ENCODE measurements around the gene TRAPPC12. TPM values are rescaled to one million over a fixed set of nuclear protein-coding genes. Genes with fewer than 3 reads are reported as not detected.

TRAPPC12 gene
- total RNA-seq, 1 donor from 2014 or later = 130 TPM

GRCh38 chr2:3429066-3429610, 49.6 kb downstream of the TRAPPC12 start:
- Mint-ChIP-seq H3K36me3 (ENCODE audit: unreplicated experiment) (no peaks in the 10 kb centered on the region), H3K4me3 (ENCODE audit: unreplicated experiment) (no peak overlapping the region), H3K27ac (ENCODE audit: unreplicated experiment) (peak overlapping the region; percentile 46), H3K27me3 (ENCODE audit: unreplicated experiment) (no peaks in the 10 kb centered on the region), H3K9me3 (ENCODE audit: unreplicated experiment) (peaks cover 3% of the 10 kb centered on the region), H3K4me1 (ENCODE audit: low read depth, unreplicated experiment) (peaks cover 34% of the 10 kb centered on the region)
- DNase-seq = no peak
- no peak for TF ChIP-seq CTCF (IDR thresholded peaks at IDR 0.05; ENCODE audit: partially characterized antibody, unreplicated experiment)

GRCh38 chr2:3430172-3430571, 50.7 kb downstream of the TRAPPC12 start:
- peak overlapping the region; percentile 40 for H3K27ac Mint-ChIP-seq (ENCODE audit: unreplicated experiment)
- peaks cover 39% of the 10 kb centered on the region for H3K4me1 Mint-ChIP-seq (ENCODE audit: low read depth, unreplicated experiment)
- TF ChIP-seq CTCF (IDR thresholded peaks at IDR 0.05; ENCODE audit: partially characterized antibody, unreplicated experiment) = no peak
- H3K9me3 Mint-ChIP-seq (ENCODE audit: unreplicated experiment) = peaks cover 3% of the 10 kb centered on the region
- H3K27me3 Mint-ChIP-seq (ENCODE audit: unreplicated experiment) = no peaks in the 10 kb centered on the region
- H3K4me3 Mint-ChIP-seq (ENCODE audit: unreplicated experiment) = no peak overlapping the region
- H3K36me3 Mint-ChIP-seq (ENCODE audit: unreplicated experiment) = no peaks in the 10 kb centered on the region
- DNase-seq = no peak

GRCh38 chr2:3430740-3431490, 51.4 kb downstream of the TRAPPC12 start:
- H3K27ac Mint-ChIP-seq (ENCODE audit: unreplicated experiment) = peak overlapping the region; percentile 89

GRCh38 chr2:3432067-3432466, 52.6 kb downstream of the TRAPPC12 start:
- Mint-ChIP-seq H3K27me3 (ENCODE audit: unreplicated experiment) (no peaks in the 10 kb centered on the region), H3K4me1 (ENCODE audit: low read depth, unreplicated experiment) (peaks cover 39% of the 10 kb centered on the region), H3K36me3 (ENCODE audit: unreplicated experiment) (no peaks in the 10 kb centered on the region), H3K9me3 (ENCODE audit: unreplicated experiment) (peaks cover 3% of the 10 kb centered on the region), H3K4me3 (ENCODE audit: unreplicated experiment) (no peak overlapping the region), H3K27ac (ENCODE audit: unreplicated experiment) (no peak overlapping the region)
- DNase-seq = no peak
- TF ChIP-seq CTCF (IDR thresholded peaks at IDR 0.05; ENCODE audit: partially characterized antibody, unreplicated experiment) = no peak

More at GRCh38 chr2:3430740-3431490, 51.4 kb downstream of the TRAPPC12 start:
- Mint-ChIP-seq H3K27me3 (ENCODE audit: unreplicated experiment) (no peaks in the 10 kb centered on the region), H3K4me1 (ENCODE audit: low read depth, unreplicated experiment) (peaks cover 39% of the 10 kb centered on the region), H3K36me3 (ENCODE audit: unreplicated experiment) (no peaks in the 10 kb centered on the region), H3K4me3 (ENCODE audit: unreplicated experiment) (peak overlapping the region; percentile 66), H3K9me3 (ENCODE audit: unreplicated experiment) (peaks cover 3% of the 10 kb centered on the region)
- DNase-seq = peak; percentile 58
- no peak for TF ChIP-seq CTCF (IDR thresholded peaks at IDR 0.05; ENCODE audit: partially characterized antibody, unreplicated experiment)

GRCh38 chr2:3432693-3433338, 53.3 kb downstream of the TRAPPC12 start:
- peak overlapping the region; percentile 4 for H3K27ac Mint-ChIP-seq (ENCODE audit: unreplicated experiment)
- no peak for DNase-seq
- no peaks in the 10 kb centered on the region for H3K27me3 Mint-ChIP-seq (ENCODE audit: unreplicated experiment)
- no peak overlapping the region for H3K4me3 Mint-ChIP-seq (ENCODE audit: unreplicated experiment)
- peaks cover 39% of the 10 kb centered on the region for H3K4me1 Mint-ChIP-seq (ENCODE audit: low read depth, unreplicated experiment)
- TF ChIP-seq CTCF (IDR thresholded peaks at IDR 0.05; ENCODE audit: partially characterized antibody, unreplicated experiment) = no peak
- H3K9me3 Mint-ChIP-seq (ENCODE audit: unreplicated experiment) = peaks cover 3% of the 10 kb centered on the region
- H3K36me3 Mint-ChIP-seq (ENCODE audit: unreplicated experiment) = no peaks in the 10 kb centered on the region

All from glutamatergic neuron (in vitro differentiated cells).